Measurements from ENCODE around the gene GDF7. TPM values are rescaled to one million over a fixed set of nuclear protein-coding genes. Genes with fewer than 3 reads are reported as not detected.

The GDF7 gene
- total RNA-seq, 3 donors from 2014 or later = under 0.01 to 0.15 (median under 0.01) TPM

GRCh38 chr2:20677301-20678085 is 10.5 kb downstream of the GDF7 start:
- Histone ChIP-seq H3K27me3 (peaks cover 0 to 12% of the 10 kb centered on the region in 2 donors), H3K27ac (no peak overlapping the region), H3K9me3 (no peaks in the 10 kb centered on the region), H3K4me3 (no peak overlapping the region), H3K4me1 (no peaks in the 10 kb centered on the region), H3K36me3 (no peaks in the 10 kb centered on the region)
- intact Hi-C loops (cut with DNase I; ENCODE audit: low total_unique reads) = no loop called here
- TF ChIP-seq POLR2A (IDR thresholded peaks at IDR 0.05) (no peak), POLR2AphosphoS5 (IDR thresholded peaks at IDR 0.05) (no peak)
- TF ChIP-seq, protein P1, sequence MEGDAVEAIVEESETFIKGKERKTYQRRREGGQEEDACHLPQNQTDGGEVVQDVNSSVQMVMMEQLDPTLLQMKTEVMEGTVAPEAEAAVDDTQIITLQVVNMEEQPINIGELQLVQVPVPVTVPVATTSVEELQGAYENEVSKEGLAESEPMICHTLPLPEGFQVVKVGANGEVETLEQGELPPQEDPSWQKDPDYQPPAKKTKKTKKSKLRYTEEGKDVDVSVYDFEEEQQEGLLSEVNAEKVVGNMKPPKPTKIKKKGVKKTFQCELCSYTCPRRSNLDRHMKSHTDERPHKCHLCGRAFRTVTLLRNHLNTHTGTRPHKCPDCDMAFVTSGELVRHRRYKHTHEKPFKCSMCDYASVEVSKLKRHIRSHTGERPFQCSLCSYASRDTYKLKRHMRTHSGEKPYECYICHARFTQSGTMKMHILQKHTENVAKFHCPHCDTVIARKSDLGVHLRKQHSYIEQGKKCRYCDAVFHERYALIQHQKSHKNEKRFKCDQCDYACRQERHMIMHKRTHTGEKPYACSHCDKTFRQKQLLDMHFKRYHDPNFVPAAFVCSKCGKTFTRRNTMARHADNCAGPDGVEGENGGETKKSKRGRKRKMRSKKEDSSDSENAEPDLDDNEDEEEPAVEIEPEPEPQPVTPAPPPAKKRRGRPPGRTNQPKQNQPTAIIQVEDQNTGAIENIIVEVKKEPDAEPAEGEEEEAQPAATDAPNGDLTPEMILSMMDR (IDR thresholded peaks at IDR 0.05) = no peak
- DNase-seq (ENCODE audit: low spot score in 2 of 2) = no peak

DNA sequence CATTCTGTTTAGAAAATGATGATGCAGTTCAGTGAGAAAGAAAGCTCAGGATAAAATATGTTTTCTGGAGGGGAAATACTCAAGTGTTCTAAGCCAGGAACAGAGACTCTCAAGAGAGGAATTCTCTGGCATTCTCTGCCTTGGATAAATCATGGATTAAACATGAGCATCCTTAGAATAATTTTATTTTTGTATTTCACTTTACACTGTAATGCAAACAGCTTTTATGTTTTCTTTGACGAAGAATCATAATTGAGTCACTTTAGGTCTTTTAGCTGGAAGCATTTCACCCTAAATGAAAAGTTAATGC is 11.1 kb downstream of the GDF7 start:
- Histone ChIP-seq H3K27ac (no peak overlapping the region), H3K4me3 (no peak overlapping the region), H3K9me3 (no peaks in the 10 kb centered on the region), H3K36me3 (no peaks in the 10 kb centered on the region), H3K27me3 (peaks cover 0 to 7% of the 10 kb centered on the region in 2 donors), H3K4me1 (no peaks in the 10 kb centered on the region)
- DNase-seq (ENCODE audit: low spot score in 2 of 2) = no peak
- TF ChIP-seq, protein P1 (IDR thresholded peaks at IDR 0.05) = no peak
- no peak for TF ChIP-seq POLR2AphosphoS5 (IDR thresholded peaks at IDR 0.05)
- intact Hi-C loops (cut with DNase I; ENCODE audit: low total_unique reads) = no loop called here

DNA sequence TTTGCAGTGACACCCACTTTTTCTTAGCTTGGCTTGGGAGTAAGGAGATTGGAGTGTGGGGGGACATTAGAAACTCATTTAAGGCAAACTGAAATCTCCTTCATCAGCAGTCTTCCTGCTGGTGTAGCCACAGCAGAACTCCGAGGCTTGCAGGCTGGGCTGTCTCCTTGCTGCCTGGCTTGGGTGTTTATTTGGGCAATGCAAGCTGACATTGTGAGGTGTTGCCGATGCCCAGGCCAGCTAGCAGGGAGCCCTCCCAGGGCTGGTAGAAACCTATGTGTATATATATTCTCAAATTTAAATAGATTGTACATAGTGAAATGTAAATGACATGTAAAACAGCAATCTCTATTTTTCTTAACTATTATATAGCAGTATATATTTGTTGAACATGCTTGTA is 11.8 kb downstream of the GDF7 start:
- TF ChIP-seq POLR2A (IDR thresholded peaks at IDR 0.05) (no peak), POLR2AphosphoS5 (IDR thresholded peaks at IDR 0.05) (no peak)
- TF ChIP-seq, protein P1 (IDR thresholded peaks at IDR 0.05) = no peak
- no peak overlapping the region for H3K4me3 ChIP-seq
- intact Hi-C loops (cut with DNase I; ENCODE audit: low total_unique reads) = no loop called here
- no peaks in the 10 kb centered on the region for H3K36me3 ChIP-seq
- H3K9me3 ChIP-seq = no peaks in the 10 kb centered on the region
- DNase-seq (ENCODE audit: low spot score in 2 of 2) = no peak
- H3K27me3 ChIP-seq = peaks cover 0 to 4% of the 10 kb centered on the region in 2 donors
- no peaks in the 10 kb centered on the region for H3K4me1 ChIP-seq
- no peak overlapping the region for H3K27ac ChIP-seq

DNA sequence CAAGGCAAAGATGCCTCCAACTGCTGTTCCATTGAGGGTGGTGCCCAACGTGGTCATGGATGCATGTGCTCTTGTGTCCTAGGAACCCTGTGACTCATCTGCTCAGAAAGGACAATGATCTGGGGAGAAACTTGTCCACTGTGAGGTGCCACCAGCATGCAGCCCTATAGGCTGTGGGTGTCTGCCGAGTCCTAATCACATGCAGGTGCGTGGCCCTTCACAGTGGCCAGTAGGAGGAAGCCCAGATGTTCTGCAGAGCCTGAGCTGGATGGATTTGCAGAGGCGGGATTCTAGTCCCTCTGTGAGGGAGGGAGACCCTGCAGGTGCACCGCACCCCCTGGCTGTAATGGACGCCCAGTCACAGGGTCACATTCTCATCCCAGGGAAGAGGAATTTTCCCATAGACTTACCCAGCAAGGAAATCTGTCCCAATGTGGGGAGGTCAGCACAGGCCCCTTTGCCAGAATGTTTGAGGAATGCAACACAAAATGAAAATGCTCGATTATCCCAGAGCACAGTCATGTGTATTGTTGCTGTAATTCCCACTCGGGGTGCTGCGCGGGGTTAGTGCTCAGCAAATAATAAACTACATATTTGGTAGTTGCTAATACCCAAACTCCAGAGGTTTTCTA is 13.9 kb downstream of the GDF7 start:
- no peaks in the 10 kb centered on the region for H3K9me3 ChIP-seq
- intact Hi-C loops (cut with DNase I; ENCODE audit: low total_unique reads) = no loop called here

More for the DNA sequence above, 13.9 kb downstream of the GDF7 start:
- Histone ChIP-seq H3K4me1 (no peaks in the 10 kb centered on the region), H3K27me3 (no peaks in the 10 kb centered on the region), H3K36me3 (no peaks in the 10 kb centered on the region), H3K27ac (no peak overlapping the region), H3K4me3 (no peak overlapping the region)
- TF ChIP-seq, protein P1 (IDR thresholded peaks at IDR 0.05) = no peak
- TF ChIP-seq POLR2AphosphoS5 (IDR thresholded peaks at IDR 0.05) (no peak), POLR2A (IDR thresholded peaks at IDR 0.05) (no peak)
- DNase-seq (ENCODE audit: low spot score in 2 of 2) = no peak
